Panc1 (cell line): ENCODE data around the gene PRKD2. TPM values are rescaled to one million over a fixed set of nuclear protein-coding genes. Genes with fewer than 3 reads are reported as not detected.

Source experiments
- ATAC-seq: fragments of 200-7000 bp; cut with Tn5 transposase; 2 replicates; pipeline ENCODE4 v1.9.1; 2020; ENCODE audit warnings: mild to moderate bottlenecking, moderate library complexity
- BruUV-seq: library from RNA; stranded (reverse); fragments of 400-500 nt; replicated peaks from 2 replicates; lab custom pipeline; 2021; lab: Mats Ljungman, UMichigan
- CTCF ChIA-PET: fragments of 300-600 bp; sonication (Branson Sonifier 250); formaldehyde crosslinking; loops from one replicate; lab custom pipeline; 2022; ENCODE audit warnings: antibody characterized with exemption; lab: Charles Lee
- POLR2A ChIA-PET: fragments of 300-600 bp; sonication (Branson Sonifier 250); formaldehyde crosslinking; loops from one replicate; lab custom pipeline; 2022; ENCODE audit warnings: antibody characterized with exemption; lab: Charles Lee
- DNase-seq: peaks from one replicate; pipeline ENCODE4 v3.0.0-alpha.2; 2010; ENCODE audit warnings: low read depth, low spot score
- H3K27ac ChIP-seq: 2 replicates; pipeline ENCODE4 v1.5.1; 2011; ENCODE audit warnings: mild to moderate bottlenecking, low read length, inconsistent platforms
- H3K27me3 ChIP-seq: fragments of 200-500 bp; sonication (Bioruptor generic); 2 replicates; pipeline ENCODE4 v1.6.0; 2014; ENCODE audit warnings: low read length, inconsistent platforms; ENCODE audit not compliant: control insufficient read depth, insufficient read depth
- H3K36me3 ChIP-seq: fragments of 200-500 bp; sonication (Bioruptor generic); 2 replicates; pipeline ENCODE4 v1.5.1; 2014; ENCODE audit warnings: inconsistent platforms, mild to moderate bottlenecking, low read length, moderate library complexity; ENCODE audit not compliant: control insufficient read depth, insufficient read depth
- H3K4me1 ChIP-seq: 2 replicates; pipeline ENCODE4 v1.5.1; 2011; ENCODE audit warnings: inconsistent platforms, mild to moderate bottlenecking, low read length, moderate library complexity; ENCODE audit not compliant: control insufficient read depth, insufficient read depth
- H3K4me3 ChIP-seq, 2 experiments: 2 replicates each; pipeline ENCODE4 v1.5.1; 2011 to 2012; ENCODE audit warnings: low read depth in 2 of 2, low read length in 2 of 2, mild to moderate bottlenecking in 2 of 2, inconsistent platforms in 1 of 2, moderate library complexity in 1 of 2
- H3K9me3 ChIP-seq: fragments of 200-500 bp; sonication (Bioruptor generic); 2 replicates; pipeline ENCODE4 v1.5.1; 2014; ENCODE audit warnings: low read depth, mild to moderate bottlenecking, inconsistent platforms, low read length, moderate library complexity; ENCODE audit not compliant: control insufficient read depth, insufficient read depth
- POLR2AphosphoS5 ChIP-seq: IDR thresholded peaks from 2 replicates; pipeline ENCODE4 v1.6.1; 2012; ENCODE audit warnings: mild to moderate bottlenecking, low read depth, low read length, moderate library complexity
- SIN3A ChIP-seq: IDR thresholded peaks from 2 replicates; pipeline ENCODE4 v1.6.1; 2012; ENCODE audit warnings: low read depth, mild to moderate bottlenecking, low read length, moderate library complexity, borderline replicate concordance; ENCODE audit not compliant: insufficient read depth
- TCF7L2 ChIP-seq: IDR thresholded peaks from 2 replicates; pipeline ENCODE4 v1.6.1; 2011; ENCODE audit warnings: mild to moderate bottlenecking, low read depth, low read length, inconsistent platforms
- in situ Hi-C: cut with HindIII; loops from 2 replicates; pipeline ENCODE4 v1.10.0; 2016; ENCODE audit warnings: low sequenced_read_pairs, low pct_unique_long_range_greater_than_20kb
- intact Hi-C: fragments of 100-400 bp; cut with micrococcal nuclease; formaldehyde crosslinking; loops from one replicate; pipeline ENCODE4 v1.10.0; 2022; ENCODE audit not compliant: unreplicated experiment
- total RNA-seq: library from RNA; stranded (reverse); gene quantifications from one replicate; pipeline ENCODE4 v1.2.1, GENCODE V29; 2021; ENCODE audit not compliant: unreplicated experiment
- TF ChIP-seq, protein P1 (sequence below): fragments of 450-650 bp; IDR thresholded peaks from 2 replicates; pipeline ENCODE4 v1.5.1; 2017; ENCODE audit warnings: mild to moderate bottlenecking
- TF ChIP-seq, protein P2 (sequence below), 2 experiments: IDR thresholded peaks; 2 replicates each; pipeline ENCODE4 v1.6.1; 2011 to 2012; ENCODE audit warnings: low read depth in 2 of 2, control low read depth in 1 of 2, low read length in 1 of 2, mild to moderate bottlenecking in 1 of 2, moderate library complexity in 1 of 2; ENCODE audit not compliant: insufficient read depth in 1 of 2

The PRKD2 gene
- total RNA-seq, 1 experiment from 2014 or later = 41.2 TPM

DNA sequence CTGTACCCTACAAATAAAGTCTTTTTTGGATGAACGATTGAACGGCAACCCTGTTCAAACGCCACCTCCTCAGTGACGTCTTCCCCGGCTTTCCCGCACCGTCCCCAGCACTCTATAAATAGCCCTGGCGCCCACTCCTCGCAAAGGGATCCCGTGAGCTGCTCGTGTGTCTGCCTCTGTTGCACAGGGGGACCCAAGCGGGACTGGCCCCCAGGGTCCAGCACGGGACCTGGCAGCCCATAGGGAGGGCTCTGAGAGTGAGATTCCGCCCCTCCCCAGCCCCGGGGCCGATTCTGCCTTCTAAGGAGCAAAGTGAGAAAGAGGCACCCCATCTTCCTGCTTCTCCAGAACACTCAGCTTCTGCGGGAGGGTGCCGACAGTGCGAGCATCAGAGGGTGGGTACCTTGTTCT, 20.9 kb upstream of the PRKD2 start:
- no peak for ATAC-seq
- intact Hi-C loops (no loop called here), in situ Hi-C loops (no loop called here)
- DNase-seq = no peak
- TF ChIP-seq, protein P1, sequence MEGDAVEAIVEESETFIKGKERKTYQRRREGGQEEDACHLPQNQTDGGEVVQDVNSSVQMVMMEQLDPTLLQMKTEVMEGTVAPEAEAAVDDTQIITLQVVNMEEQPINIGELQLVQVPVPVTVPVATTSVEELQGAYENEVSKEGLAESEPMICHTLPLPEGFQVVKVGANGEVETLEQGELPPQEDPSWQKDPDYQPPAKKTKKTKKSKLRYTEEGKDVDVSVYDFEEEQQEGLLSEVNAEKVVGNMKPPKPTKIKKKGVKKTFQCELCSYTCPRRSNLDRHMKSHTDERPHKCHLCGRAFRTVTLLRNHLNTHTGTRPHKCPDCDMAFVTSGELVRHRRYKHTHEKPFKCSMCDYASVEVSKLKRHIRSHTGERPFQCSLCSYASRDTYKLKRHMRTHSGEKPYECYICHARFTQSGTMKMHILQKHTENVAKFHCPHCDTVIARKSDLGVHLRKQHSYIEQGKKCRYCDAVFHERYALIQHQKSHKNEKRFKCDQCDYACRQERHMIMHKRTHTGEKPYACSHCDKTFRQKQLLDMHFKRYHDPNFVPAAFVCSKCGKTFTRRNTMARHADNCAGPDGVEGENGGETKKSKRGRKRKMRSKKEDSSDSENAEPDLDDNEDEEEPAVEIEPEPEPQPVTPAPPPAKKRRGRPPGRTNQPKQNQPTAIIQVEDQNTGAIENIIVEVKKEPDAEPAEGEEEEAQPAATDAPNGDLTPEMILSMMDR = no peak
- no peak for TF ChIP-seq SIN3A
- TF ChIP-seq TCF7L2 = no peak
- TF ChIP-seq, protein P2, sequence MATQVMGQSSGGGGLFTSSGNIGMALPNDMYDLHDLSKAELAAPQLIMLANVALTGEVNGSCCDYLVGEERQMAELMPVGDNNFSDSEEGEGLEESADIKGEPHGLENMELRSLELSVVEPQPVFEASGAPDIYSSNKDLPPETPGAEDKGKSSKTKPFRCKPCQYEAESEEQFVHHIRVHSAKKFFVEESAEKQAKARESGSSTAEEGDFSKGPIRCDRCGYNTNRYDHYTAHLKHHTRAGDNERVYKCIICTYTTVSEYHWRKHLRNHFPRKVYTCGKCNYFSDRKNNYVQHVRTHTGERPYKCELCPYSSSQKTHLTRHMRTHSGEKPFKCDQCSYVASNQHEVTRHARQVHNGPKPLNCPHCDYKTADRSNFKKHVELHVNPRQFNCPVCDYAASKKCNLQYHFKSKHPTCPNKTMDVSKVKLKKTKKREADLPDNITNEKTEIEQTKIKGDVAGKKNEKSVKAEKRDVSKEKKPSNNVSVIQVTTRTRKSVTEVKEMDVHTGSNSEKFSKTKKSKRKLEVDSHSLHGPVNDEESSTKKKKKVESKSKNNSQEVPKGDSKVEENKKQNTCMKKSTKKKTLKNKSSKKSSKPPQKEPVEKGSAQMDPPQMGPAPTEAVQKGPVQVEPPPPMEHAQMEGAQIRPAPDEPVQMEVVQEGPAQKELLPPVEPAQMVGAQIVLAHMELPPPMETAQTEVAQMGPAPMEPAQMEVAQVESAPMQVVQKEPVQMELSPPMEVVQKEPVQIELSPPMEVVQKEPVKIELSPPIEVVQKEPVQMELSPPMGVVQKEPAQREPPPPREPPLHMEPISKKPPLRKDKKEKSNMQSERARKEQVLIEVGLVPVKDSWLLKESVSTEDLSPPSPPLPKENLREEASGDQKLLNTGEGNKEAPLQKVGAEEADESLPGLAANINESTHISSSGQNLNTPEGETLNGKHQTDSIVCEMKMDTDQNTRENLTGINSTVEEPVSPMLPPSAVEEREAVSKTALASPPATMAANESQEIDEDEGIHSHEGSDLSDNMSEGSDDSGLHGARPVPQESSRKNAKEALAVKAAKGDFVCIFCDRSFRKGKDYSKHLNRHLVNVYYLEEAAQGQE (IDR thresholded peaks at IDR 0.05; ENCODE audit: insufficient read depth in 1 of 2, low read depth in 2 of 2, low read length in 1 of 2) = no peak
- TF ChIP-seq POLR2AphosphoS5 = no peak
- Histone ChIP-seq H3K27me3 (no peaks in the 10 kb centered on the region), H3K4me1 (no peaks in the 10 kb centered on the region), H3K36me3 (peaks cover 7% of the 10 kb centered on the region), H3K9me3 (no peaks in the 10 kb centered on the region), H3K27ac (no peak overlapping the region), H3K4me3 (no peak overlapping the region)
- POLR2A ChIA-PET = interaction anchor here (0.6 kb wide), 1 partner anchor 65 kb away, joined by 3 read pairs; no protein-coding TSS in a partner anchor
- CTCF ChIA-PET = no interaction called here
- BruUV-seq = no TSS peak

DNA sequence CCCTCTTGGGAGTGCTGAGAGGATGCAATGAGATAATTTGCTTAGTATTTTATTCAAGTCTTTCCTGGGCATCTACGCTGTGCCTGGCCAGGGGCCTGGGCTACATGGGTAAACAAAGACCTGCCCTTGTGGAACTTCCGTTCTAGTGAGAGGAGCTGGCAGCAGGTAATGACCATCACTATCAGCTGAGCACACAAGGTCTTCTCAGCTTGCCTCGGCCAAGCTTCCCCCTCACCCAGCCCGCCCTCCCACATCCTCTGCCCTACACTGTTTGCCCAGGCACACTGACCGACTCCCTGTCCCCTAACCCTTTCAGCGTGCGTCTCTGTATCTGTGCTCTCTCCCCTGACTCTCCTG, 20.4 kb upstream of the PRKD2 start:
- intact Hi-C loops = no loop called here
- peaks cover 7% of the 10 kb centered on the region for H3K36me3 ChIP-seq
- in situ Hi-C loops = no loop called here
- no peak overlapping the region for H3K27ac ChIP-seq
- H3K4me1 ChIP-seq = no peaks in the 10 kb centered on the region
- no TSS peak for BruUV-seq
- no peaks in the 10 kb centered on the region for H3K27me3 ChIP-seq
- DNase-seq (no peak), ATAC-seq (no peak)
- TF ChIP-seq SIN3A = no peak
- ChIA-PET CTCF (no interaction called here), POLR2A (interaction anchor here (0.6 kb wide), 1 partner anchor 65 kb away, joined by 3 read pairs; no protein-coding TSS in a partner anchor)
- H3K9me3 ChIP-seq = no peaks in the 10 kb centered on the region
- H3K4me3 ChIP-seq = no peak overlapping the region

DNA sequence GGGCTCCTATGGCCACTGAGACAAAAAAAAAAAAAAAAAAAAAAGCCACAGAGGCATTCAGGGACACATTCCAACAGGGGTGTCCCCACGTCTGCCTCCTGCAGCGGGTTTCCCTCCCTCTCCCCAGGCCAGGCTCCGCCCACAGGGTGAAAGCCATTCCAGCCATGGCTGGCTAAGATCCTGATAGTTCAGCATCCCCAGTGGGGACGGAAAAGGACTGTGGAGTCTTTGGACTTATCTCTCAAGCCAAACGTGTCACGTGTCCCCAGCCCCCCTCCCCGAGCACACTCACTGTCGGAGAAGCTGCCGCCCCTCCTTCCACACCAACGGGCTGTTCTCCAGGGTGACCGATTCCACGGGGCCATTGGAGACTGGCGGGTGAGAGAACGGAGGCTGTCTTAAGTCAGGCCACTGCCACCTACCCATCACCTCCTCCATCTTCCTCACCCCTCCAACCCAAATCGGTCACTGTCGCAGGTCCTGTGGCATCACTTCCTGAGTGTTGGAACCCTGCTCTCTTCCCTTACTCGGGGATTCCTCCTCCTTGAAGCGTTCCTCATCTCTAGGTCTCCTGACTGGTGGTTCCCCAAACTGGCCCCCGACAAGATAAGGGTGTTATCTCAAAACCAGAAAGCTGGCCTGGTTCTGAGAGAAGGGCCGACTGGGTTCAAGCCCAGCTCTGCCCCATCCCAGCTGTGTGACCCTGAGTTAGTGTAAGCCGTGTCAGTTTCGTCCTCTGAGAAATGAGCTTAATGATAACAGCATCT, 19.8 kb upstream of the PRKD2 start:
- Histone ChIP-seq H3K4me3 (no peak overlapping the region), H3K9me3 (no peaks in the 10 kb centered on the region), H3K27ac (no peak overlapping the region), H3K4me1 (no peaks in the 10 kb centered on the region), H3K36me3 (peaks cover 7% of the 10 kb centered on the region), H3K27me3 (no peaks in the 10 kb centered on the region)
- BruUV-seq = no TSS peak
- CTCF ChIA-PET = no interaction called here
- in situ Hi-C loops (no loop called here), intact Hi-C loops (no loop called here)
- ATAC-seq = no peak
- no peak for DNase-seq
- POLR2A ChIA-PET = no interaction called here
- no peak for TF ChIP-seq SIN3A
- TF ChIP-seq, protein P1 = no peak
- TF ChIP-seq TCF7L2 = no peak
- TF ChIP-seq, protein P2 (IDR thresholded peaks at IDR 0.05; ENCODE audit: insufficient read depth in 1 of 2, low read depth in 2 of 2, low read length in 1 of 2) = no peak
- TF ChIP-seq POLR2AphosphoS5 = no peak
